K562 (cell line): ENCODE measurements around the gene TPM4. TPM values are rescaled to one million over a fixed set of nuclear protein-coding genes. Genes with fewer than 3 reads are reported as not detected.

Experiments used
- NCOA6 ChIP-seq: fragments of 450-650 bp; IDR thresholded peaks from 2 replicates; pipeline ENCODE4 v1.6.1; 2017; ENCODE audit warnings: mild to moderate bottlenecking
- NCOR1 ChIP-seq: fragments of 450-650 bp; IDR thresholded peaks from 2 replicates; pipeline ENCODE4 v1.6.1; 2016; ENCODE audit warnings: mild to moderate bottlenecking, moderate library complexity
- OTX1 ChIP-seq: fragments of 450-650 bp; formaldehyde crosslinking; IDR thresholded peaks from 2 replicates; pipeline ENCODE4 v1.4.0; 2022; ENCODE audit warnings: mild to moderate bottlenecking
- PHB2 ChIP-seq: fragments of 450-650 bp; IDR thresholded peaks from 2 replicates; pipeline ENCODE4 v1.6.1; 2017; ENCODE audit warnings: low read depth
- REST ChIP-seq, 2 experiments: fragments of 450-650 bp; formaldehyde crosslinking in 1 of 2; IDR thresholded peaks; 2 replicates each; pipeline versions ENCODE4 v1.4.0 to v1.6.1; 2014 to 2020; ENCODE audit warnings: mild to moderate bottlenecking in 2 of 2, borderline replicate concordance in 1 of 2, low read depth in 1 of 2
- TGIF2 ChIP-seq: sonication (generic); formaldehyde crosslinking; IDR thresholded peaks from 2 replicates; pipeline ENCODE4 v1.8.1; 2022; ENCODE audit warnings: mild to moderate bottlenecking, missing genetic modification reagents, moderate library complexity
- U2AF1 ChIP-seq: fragments of 200-400 bp; formaldehyde crosslinking; optimal IDR thresholded peaks from 2 replicates; pipeline ENCODE3; 2017; ENCODE audit warnings: mild to moderate bottlenecking, low read depth, low read length, moderate library complexity
- XRCC5 ChIP-seq: fragments of 200-400 bp; formaldehyde crosslinking; IDR thresholded peaks from 2 replicates; pipeline ENCODE4 v1.6.1; 2017; ENCODE audit warnings: low read depth, mild to moderate bottlenecking, low read length
- ZKSCAN1 ChIP-seq: fragments of 150-350 bp; IDR thresholded peaks from 2 replicates; pipeline ENCODE4 v1.6.1; 2016; ENCODE audit warnings: low read depth, low read length
- polyA plus RNA-seq, 8 experiments: library from polyadenylated mRNA; depleted of rRNA in 4 of 8; stranded (reverse) in 5 of 8; unstranded in 3 of 8; fragments of >200 nt; fragmentation: Nextera tagmentation in 2 of 8; fragmentation: Illumina TruSeq in 1 of 8; extraction: Ambion mirVana in 2 of 8; extraction: Trizol in 1 of 8; gene quantifications; 2 replicates each; pipeline versions ENCODE4 v1.2.1 to v1.2.3, GENCODE V29; 2011 to 2014; ENCODE audit warnings: inconsistent platforms in 1 of 8, missing spikeins in 1 of 8
- total RNA-seq, 7 experiments: library from RNA; depleted of rRNA in 6 of 7; stranded (reverse); fragments of >200 nt in 6 of 7; fragmentation: Illumina TruSeq in 2 of 7; extraction: Trizol in 2 of 7; gene quantifications; 2 replicates each; pipeline versions ENCODE4 v1.2.1 to v1.2.3, GENCODE V29; 2011 to 2021; ENCODE audit warnings: low replicate concordance in 1 of 7
- TF ChIP-seq, protein P1 (sequence below), 2 experiments: fragments of 450-650 bp; IDR thresholded peaks; 2 replicates each; pipeline ENCODE4 v1.6.1; 2016
- TF ChIP-seq, protein P2 (sequence below): sonication (generic); formaldehyde crosslinking; IDR thresholded peaks from 2 replicates; pipeline ENCODE4 v1.8.0; 2023; ENCODE audit warnings: missing genetic modification reagents, mild to moderate bottlenecking, borderline replicate concordance

The TPM4 gene
- total and polyA plus RNA-seq, 9 of the 15 experiments (the other 6 are each of a cell fraction or from before 2014, with no cell fraction given): 28.1 to 111 (median 77.4) TPM

GRCh38 chr19:16078759-16079707 is 2.7 kb downstream of the TPM4 start (continued):
- TF ChIP-seq, protein P1, sequence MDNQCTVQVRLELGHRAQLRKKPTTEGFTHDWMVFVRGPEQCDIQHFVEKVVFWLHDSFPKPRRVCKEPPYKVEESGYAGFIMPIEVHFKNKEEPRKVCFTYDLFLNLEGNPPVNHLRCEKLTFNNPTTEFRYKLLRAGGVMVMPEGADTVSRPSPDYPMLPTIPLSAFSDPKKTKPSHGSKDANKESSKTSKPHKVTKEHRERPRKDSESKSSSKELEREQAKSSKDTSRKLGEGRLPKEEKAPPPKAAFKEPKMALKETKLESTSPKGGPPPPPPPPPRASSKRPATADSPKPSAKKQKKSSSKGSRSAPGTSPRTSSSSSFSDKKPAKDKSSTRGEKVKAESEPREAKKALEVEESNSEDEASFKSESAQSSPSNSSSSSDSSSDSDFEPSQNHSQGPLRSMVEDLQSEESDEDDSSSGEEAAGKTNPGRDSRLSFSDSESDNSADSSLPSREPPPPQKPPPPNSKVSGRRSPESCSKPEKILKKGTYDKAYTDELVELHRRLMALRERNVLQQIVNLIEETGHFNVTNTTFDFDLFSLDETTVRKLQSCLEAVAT (IDR thresholded peaks at IDR 0.05): peak; percentile 33 to 76; a peak in 2 of 4 replicates
- TF ChIP-seq OTX1 (CRISPR knock-in tag) (peak; percentile 8; the same call in 1 of the 2 replicates), ZKSCAN1 (no peak), U2AF1 (no peak), XRCC5 (no peak), REST (IDR thresholded peaks at IDR 0.05; ENCODE audit: borderline replicate concordance) (no peak), REST (CRISPR knock-in tag; IDR thresholded peaks at IDR 0.05; ENCODE audit: low read depth) (no peak), NCOR1 (peak; percentile 94), TGIF2 (no peak), NCOA6 (no peak), PHB2 (0 out of 2 replicates have a peak, but pooled peaks have one; percentile 33)
- TF ChIP-seq, protein P2, sequence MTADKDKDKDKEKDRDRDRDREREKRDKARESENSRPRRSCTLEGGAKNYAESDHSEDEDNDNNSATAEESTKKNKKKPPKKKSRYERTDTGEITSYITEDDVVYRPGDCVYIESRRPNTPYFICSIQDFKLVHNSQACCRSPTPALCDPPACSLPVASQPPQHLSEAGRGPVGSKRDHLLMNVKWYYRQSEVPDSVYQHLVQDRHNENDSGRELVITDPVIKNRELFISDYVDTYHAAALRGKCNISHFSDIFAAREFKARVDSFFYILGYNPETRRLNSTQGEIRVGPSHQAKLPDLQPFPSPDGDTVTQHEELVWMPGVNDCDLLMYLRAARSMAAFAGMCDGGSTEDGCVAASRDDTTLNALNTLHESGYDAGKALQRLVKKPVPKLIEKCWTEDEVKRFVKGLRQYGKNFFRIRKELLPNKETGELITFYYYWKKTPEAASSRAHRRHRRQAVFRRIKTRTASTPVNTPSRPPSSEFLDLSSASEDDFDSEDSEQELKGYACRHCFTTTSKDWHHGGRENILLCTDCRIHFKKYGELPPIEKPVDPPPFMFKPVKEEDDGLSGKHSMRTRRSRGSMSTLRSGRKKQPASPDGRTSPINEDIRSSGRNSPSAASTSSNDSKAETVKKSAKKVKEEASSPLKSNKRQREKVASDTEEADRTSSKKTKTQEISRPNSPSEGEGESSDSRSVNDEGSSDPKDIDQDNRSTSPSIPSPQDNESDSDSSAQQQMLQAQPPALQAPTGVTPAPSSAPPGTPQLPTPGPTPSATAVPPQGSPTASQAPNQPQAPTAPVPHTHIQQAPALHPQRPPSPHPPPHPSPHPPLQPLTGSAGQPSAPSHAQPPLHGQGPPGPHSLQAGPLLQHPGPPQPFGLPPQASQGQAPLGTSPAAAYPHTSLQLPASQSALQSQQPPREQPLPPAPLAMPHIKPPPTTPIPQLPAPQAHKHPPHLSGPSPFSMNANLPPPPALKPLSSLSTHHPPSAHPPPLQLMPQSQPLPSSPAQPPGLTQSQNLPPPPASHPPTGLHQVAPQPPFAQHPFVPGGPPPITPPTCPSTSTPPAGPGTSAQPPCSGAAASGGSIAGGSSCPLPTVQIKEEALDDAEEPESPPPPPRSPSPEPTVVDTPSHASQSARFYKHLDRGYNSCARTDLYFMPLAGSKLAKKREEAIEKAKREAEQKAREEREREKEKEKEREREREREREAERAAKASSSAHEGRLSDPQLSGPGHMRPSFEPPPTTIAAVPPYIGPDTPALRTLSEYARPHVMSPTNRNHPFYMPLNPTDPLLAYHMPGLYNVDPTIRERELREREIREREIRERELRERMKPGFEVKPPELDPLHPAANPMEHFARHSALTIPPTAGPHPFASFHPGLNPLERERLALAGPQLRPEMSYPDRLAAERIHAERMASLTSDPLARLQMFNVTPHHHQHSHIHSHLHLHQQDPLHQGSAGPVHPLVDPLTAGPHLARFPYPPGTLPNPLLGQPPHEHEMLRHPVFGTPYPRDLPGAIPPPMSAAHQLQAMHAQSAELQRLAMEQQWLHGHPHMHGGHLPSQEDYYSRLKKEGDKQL (CRISPR knock-in tag): no peak
